ENCODE measurements around the gene MINK1. TPM values are rescaled to one million over a fixed set of nuclear protein-coding genes. Genes with fewer than 3 reads are reported as not detected.
A peak's percentile ranks its signal among the peaks of the same experiment; 100 is the strongest.

The MINK1 gene
- total RNA-seq, 4 donors from 2014 or later = 111 to 278 (median 223) TPM

- Histone ChIP-seq H3K36me3 (peaks cover 0 to 51% (median 0%) of the 10 kb centered on the region in 3 donors), H3K27me3 (no peaks in the 10 kb centered on the region), H3K4me1 (peaks cover 0 to 57% (median 27%) of the 10 kb centered on the region in 4 donors)
Measured at GRCh38 chr17:4939796-4940554, 106.8 kb downstream of the MINK1 start, which contains the start of the genes RNF167 and SLC25A11. Gene RNF167, plus strand, starts transcription at chr17:4940268. Its CDS starts 642 bp downstream, at chr17:4940910. Gene SLC25A11, minus strand, starts transcription at chr17:4940046. Its CDS starts 136 bp downstream, at chr17:4939910.

DNA sequence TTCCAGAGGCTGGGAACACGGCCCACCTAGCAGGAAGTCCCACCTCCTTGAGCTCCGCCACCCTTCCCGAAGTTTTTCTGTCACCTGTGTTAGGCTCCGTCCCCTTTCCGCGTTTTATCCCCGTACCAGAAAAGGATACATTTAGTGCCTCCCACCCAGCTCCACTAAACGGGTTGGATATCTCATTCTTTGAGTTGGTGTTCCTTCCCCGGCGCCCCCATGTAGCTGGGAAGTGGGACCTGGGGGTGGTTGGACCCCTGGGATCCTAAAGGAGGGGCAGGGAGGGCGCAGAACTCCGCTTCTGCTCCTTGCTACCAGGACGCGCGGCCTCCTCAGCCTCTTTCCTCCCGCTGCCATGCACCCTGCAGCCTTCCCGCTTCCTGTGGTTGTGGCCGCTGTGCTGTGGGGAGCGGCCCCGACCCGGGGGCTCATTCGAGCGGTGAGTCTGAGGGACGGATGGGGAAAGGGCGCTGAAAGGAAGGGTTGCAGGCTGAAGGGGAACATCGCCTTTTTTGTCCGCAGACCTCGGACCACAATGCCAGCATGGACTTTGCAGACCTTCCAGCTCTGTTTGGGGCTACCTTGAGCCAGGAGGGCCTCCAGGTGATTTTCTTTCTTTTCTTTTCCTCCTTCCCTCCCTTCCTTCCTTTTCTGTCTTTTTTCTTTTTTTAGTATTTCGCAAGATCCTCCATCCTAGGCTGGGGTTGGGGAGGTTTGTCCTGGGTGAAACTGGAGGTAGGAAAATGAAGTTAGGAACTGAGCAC, 107.6 kb downstream of the MINK1 start:
- TF ChIP-seq, protein P1, sequence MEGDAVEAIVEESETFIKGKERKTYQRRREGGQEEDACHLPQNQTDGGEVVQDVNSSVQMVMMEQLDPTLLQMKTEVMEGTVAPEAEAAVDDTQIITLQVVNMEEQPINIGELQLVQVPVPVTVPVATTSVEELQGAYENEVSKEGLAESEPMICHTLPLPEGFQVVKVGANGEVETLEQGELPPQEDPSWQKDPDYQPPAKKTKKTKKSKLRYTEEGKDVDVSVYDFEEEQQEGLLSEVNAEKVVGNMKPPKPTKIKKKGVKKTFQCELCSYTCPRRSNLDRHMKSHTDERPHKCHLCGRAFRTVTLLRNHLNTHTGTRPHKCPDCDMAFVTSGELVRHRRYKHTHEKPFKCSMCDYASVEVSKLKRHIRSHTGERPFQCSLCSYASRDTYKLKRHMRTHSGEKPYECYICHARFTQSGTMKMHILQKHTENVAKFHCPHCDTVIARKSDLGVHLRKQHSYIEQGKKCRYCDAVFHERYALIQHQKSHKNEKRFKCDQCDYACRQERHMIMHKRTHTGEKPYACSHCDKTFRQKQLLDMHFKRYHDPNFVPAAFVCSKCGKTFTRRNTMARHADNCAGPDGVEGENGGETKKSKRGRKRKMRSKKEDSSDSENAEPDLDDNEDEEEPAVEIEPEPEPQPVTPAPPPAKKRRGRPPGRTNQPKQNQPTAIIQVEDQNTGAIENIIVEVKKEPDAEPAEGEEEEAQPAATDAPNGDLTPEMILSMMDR (IDR thresholded peaks at IDR 0.05) = no peak
- TF ChIP-seq POLR2A (IDR thresholded peaks at IDR 0.05) = no peak
- peak in 2 of 3 donors; percentile 68 to 86 for DNase-seq
- Histone ChIP-seq H3K4me3 (peak overlapping the region; percentile 62 to 89 (median 78)), H3K27ac (peak overlapping the region; percentile 85 to 97 (median 96)), H3K9me3 (no peaks in the 10 kb centered on the region), H3K27me3 (no peaks in the 10 kb centered on the region), H3K36me3 (peaks cover 0 to 58% (median 0%) of the 10 kb centered on the region in 3 donors), H3K4me1 (peaks cover 0 to 64% (median 34%) of the 10 kb centered on the region in 4 donors)

More at GRCh38 chr17:4939796-4940554, 106.8 kb downstream of the MINK1 start, which contains the start of the genes RNF167 and SLC25A11:
- TF ChIP-seq, protein P1 (IDR thresholded peaks at IDR 0.05) = peak in 2 of 6 experiments; percentile 2 to 15
- peak; percentile 73 to 83 for TF ChIP-seq POLR2A (IDR thresholded peaks at IDR 0.05)
- H3K27ac ChIP-seq = peak within 1 kb of the TSS; percentile 85 to 97 (median 96)
- peak; percentile 95 to 98 (median 96) for DNase-seq
- H3K4me3 ChIP-seq = peak within 1 kb of the TSS; percentile 62 to 89 (median 78)
- no peaks in the 10 kb centered on the region for H3K9me3 ChIP-seq

- Histone ChIP-seq H3K27ac (peak overlapping the region; percentile 85 to 97 (median 96)), H3K4me1 (peaks cover 0 to 70% (median 39%) of the 10 kb centered on the region in 4 donors), H3K4me3 (peak overlapping the region; percentile 62 to 89 (median 78)), H3K36me3 (peaks cover 0 to 63% (median 0%) of the 10 kb centered on the region in 3 donors), H3K9me3 (no peaks in the 10 kb centered on the region), H3K27me3 (no peaks in the 10 kb centered on the region)
- DNase-seq = no peak
- TF ChIP-seq, protein P1 (IDR thresholded peaks at IDR 0.05) = no peak
- no peak for TF ChIP-seq POLR2A (IDR thresholded peaks at IDR 0.05)
Measured at GRCh38 chr17:4941319-4941610, 108.1 kb downstream of the MINK1 start.

DNA sequence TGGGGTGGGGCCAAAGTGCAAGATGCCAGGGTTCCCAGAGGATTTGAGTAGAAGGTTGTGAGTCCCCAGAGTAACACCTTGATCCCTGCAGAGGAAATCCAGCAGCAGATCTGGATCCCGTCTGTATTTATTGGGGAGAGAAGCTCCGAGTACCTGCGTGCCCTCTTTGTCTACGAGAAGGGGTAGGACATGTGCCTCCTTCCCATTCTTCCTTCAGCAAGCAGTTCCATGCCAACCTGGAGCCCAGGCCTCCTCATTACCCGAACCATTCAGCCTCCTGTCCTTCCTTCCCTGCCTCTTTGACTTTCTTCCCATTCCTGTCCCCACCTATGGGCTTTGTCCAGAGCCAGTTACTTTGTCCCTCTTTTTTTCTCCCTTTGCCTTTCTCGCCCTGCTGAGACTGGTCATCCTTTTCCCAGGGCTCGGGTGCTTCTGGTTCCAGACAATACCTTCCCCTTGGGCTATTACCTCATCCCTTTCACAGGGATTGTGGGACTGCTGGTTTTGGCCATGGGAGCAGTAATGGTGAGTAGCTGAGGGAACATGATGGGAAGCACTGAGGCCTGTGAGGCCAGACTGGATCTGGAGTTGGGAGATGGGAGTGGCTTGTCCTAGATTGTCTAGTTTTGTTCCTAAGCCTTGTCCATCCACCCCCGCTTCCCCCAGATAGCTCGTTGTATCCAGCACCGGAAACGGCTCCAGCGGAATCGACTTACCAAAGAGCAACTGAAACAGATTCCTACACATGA, 109.8 kb downstream of the MINK1 start:
- Histone ChIP-seq H3K4me3 (no peak overlapping the region), H3K4me1 (peaks cover 0 to 72% (median 43%) of the 10 kb centered on the region in 4 donors), H3K27me3 (no peaks in the 10 kb centered on the region), H3K9me3 (no peaks in the 10 kb centered on the region), H3K27ac (peak overlapping the region in 2 of 4 donors; percentile 17 to 99), H3K36me3 (peaks cover 0 to 51% (median 0%) of the 10 kb centered on the region in 3 donors)
- no peak for TF ChIP-seq POLR2A (IDR thresholded peaks at IDR 0.05)
- TF ChIP-seq, protein P1 (IDR thresholded peaks at IDR 0.05) = no peak
- no peak for DNase-seq

DNA sequence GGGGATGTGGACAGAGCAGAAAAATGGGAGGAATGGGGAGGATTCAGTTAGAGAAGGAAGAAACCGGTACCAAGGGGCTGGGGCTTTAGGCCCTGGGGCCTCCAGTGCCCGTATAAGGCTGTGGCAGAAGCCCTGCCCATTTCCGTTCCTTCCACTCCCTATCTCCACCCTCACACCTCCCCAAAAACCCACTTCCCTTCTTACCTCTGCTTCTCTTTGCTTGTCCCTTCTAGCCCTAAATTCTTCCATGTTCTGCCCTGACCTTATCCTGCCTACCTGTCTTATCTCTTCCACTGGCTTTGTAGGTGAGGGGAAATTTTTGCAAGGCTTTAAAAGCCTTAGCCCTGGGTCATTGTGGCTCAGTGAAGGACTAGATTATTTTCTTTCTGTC, 111.0 kb downstream of the MINK1 start:
- peaks cover 0 to 45% (median 0%) of the 10 kb centered on the region in 3 donors for H3K36me3 ChIP-seq
- peaks cover 0 to 60% (median 38%) of the 10 kb centered on the region in 4 donors for H3K4me1 ChIP-seq
- H3K4me3 ChIP-seq = peak overlapping the region in 1 of 4 donors; percentile 29
- H3K27ac ChIP-seq = peak overlapping the region; percentile 71 to 99 (median 98)
- peak in 2 of 3 donors; percentile 72 to 77 for DNase-seq
- TF ChIP-seq, protein P1 (IDR thresholded peaks at IDR 0.05) = no peak
- no peak for TF ChIP-seq POLR2A (IDR thresholded peaks at IDR 0.05)
- no peaks in the 10 kb centered on the region for H3K27me3 ChIP-seq
- no peaks in the 10 kb centered on the region for H3K9me3 ChIP-seq

All from Peyer's patch (tissue), 4 donors.